HG03135 (cell line): Measurements from ENCODE around the gene UMPS.

ENCODE experiments used
- ATAC-seq: cut with Tn5 transposase; IDR thresholded peaks from one replicate; pipeline ENCODE4 v1.9.1; 2021; ENCODE audit warnings: mild to moderate bottlenecking, moderate library complexity; ENCODE audit not compliant: unreplicated experiment

Gene UMPS

DNA sequence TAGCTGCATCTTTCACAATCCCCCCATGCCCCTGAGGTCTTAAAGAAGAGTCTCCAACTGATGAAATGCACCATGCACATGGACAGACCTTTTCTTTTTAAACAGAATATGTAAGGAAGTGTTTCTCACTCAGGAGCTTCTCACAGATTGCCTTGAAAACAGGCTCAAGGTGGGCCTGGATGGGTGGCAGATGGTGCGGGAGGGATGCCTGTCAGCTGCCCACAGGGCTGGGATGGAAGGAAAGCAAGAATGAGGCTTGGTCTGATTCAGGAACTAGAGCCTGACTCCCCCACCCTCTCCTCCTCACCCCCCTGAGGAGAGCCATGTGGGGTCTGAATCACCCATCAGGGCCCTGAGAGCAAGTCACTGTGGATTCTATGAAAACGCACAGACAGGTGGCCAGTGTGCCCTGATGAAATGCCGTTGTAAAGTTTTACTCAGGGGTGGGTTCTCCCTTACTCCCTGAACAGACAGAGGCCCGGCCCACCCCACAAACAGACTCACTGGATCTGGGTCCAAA is 67.2 kb downstream of the UMPS start:
- no peak for ATAC-seq
